ENCODE measurements around the gene PSMC2.
"Not testable (repeated sequence)": the region's sequence is repeated elsewhere in the genome, so short reads cannot be mapped to it uniquely, and the experiment has no call there.

GRCh38 chr7:103399687-103400086, 52.2 kb downstream of the PSMC2 start:
- TF ChIP-seq SMC3 (conservative IDR thresholded peaks at IDR 0.05; ENCODE audit: poor library complexity); EP300 (conservative IDR thresholded peaks at IDR 0.05; ENCODE audit: poor library complexity, severe bottlenecking); TAF1 (IDR thresholded peaks at IDR 0.05; ENCODE audit: low read depth); CTCF (IDR thresholded peaks at IDR 0.05; ENCODE audit: poor library complexity, severe bottlenecking); RAD21 (conservative IDR thresholded peaks at IDR 0.05); EZH2 (IDR thresholded peaks at IDR 0.05; ENCODE audit: borderline replicate concordance, insufficient read depth, low read length, poor library complexity, severe bottlenecking); MXI1 (conservative IDR thresholded peaks at IDR 0.05; ENCODE audit: poor library complexity, severe bottlenecking): not testable (repeated sequence)

Measured in neural cell (in vitro differentiated cells).